H1 (cell line): Measurements from ENCODE around the gene CCDC91. TPM values are rescaled to one million over a fixed set of nuclear protein-coding genes. Genes with fewer than 3 reads are reported as not detected.

Experiments
- CTCF ChIA-PET: fragments of 300-600 bp; sonication (Branson Sonifier 250); formaldehyde crosslinking; loops from one replicate; lab custom pipeline; 2021; ENCODE audit not compliant: partially characterized antibody; lab: Charles Lee
- POLR2A ChIA-PET: fragments of 300-600 bp; sonication (Branson Sonifier 250); formaldehyde crosslinking; loops from one replicate; lab custom pipeline; 2021; ENCODE audit warnings: inconsistent platforms; ENCODE audit not compliant: partially characterized antibody; lab: Charles Lee
- DNase-seq, 2 experiments: peaks; one replicate each; pipeline versions ENCODE4 v3.0.0 to v3.0.0-alpha.2; 2010 to 2022; ENCODE audit warnings: low spot score in 2 of 2, low read depth in 1 of 2, mixed read lengths in 1 of 2
- FAIRE-seq: peaks from 2 replicates; lab custom pipeline; 2011; peaks lifted over from hg19 to GRCh38; lab: Jason Lieb, UNC
- H2AFZ ChIP-seq: 2 replicates; pipeline ENCODE4 v1.8.1; 2012; ENCODE audit warnings: low read length, inconsistent platforms
- H2AK5ac ChIP-seq: 2 replicates; pipeline ENCODE4 v1.6.1; 2013; ENCODE audit warnings: low read depth, low read length
- H2BK120ac ChIP-seq: replicated peaks from 2 replicates; pipeline ENCODE3; 2013; ENCODE audit warnings: low read depth, low read length, inconsistent platforms
- H2BK12ac ChIP-seq: 2 replicates; pipeline ENCODE4 v1.6.1; 2013; ENCODE audit warnings: low read depth, low read length
- H2BK15ac ChIP-seq: 2 replicates; pipeline ENCODE4 v1.6.1; 2013; ENCODE audit warnings: low read length
- H2BK20ac ChIP-seq: 2 replicates; pipeline ENCODE4 v1.6.1; 2013; ENCODE audit warnings: low read length
- H2BK5ac ChIP-seq: 2 replicates; pipeline ENCODE4 v1.6.1; 2013; ENCODE audit warnings: low read depth, low read length
- H3K14ac ChIP-seq: 2 replicates; pipeline ENCODE4 v1.6.1; 2013; ENCODE audit warnings: inconsistent platforms; ENCODE audit not compliant: insufficient read length
- H3K18ac ChIP-seq: 2 replicates; pipeline ENCODE4 v1.6.1; 2013; ENCODE audit warnings: low read length; ENCODE audit errors: extremely low read depth
- H3K23ac ChIP-seq: 2 replicates; pipeline ENCODE4 v1.6.1; 2013; ENCODE audit warnings: inconsistent platforms; ENCODE audit not compliant: insufficient read length
- H3K23me2 ChIP-seq: 2 replicates; pipeline ENCODE4 v1.6.1; 2013; ENCODE audit warnings: low read depth, low read length
- H3K27ac ChIP-seq: 2 replicates; pipeline ENCODE4 v1.6.1; 2011; ENCODE audit warnings: low read depth, low read length, inconsistent platforms
- H3K27me3 ChIP-seq, 4 experiments: replicated peaks in 1 of 4; 1 replicate in 1 of 4; 2 replicates in 3 of 4; pipeline versions ENCODE4 v1.6.1 to v1.8.1; 2011 to 2013; ENCODE audit warnings: low read length in 3 of 4, mild to moderate bottlenecking in 3 of 4, inconsistent platforms in 2 of 4, mixed read lengths in 2 of 4, moderate library complexity in 1 of 4; ENCODE audit not compliant: control insufficient read depth in 3 of 4, insufficient read depth in 3 of 4; ENCODE audit errors: extremely low read depth in 1 of 4
- H3K36me3 ChIP-seq, 4 experiments: 2 replicates each; pipeline versions ENCODE4 v1.6.1 to v1.8.1; 2011 to 2013; ENCODE audit warnings: mild to moderate bottlenecking in 4 of 4, low read length in 3 of 4, moderate library complexity in 2 of 4, control low read depth in 1 of 4, inconsistent platforms in 1 of 4; ENCODE audit not compliant: insufficient read depth in 4 of 4, control insufficient read depth in 2 of 4
- H3K4ac ChIP-seq: replicated peaks from 2 replicates; pipeline ENCODE3; 2013; ENCODE audit warnings: low read length, low read depth, mixed read lengths, inconsistent platforms; ENCODE audit not compliant: insufficient read length
- H3K4me1 ChIP-seq, 4 experiments: replicated peaks in 1 of 4; 1 replicate in 1 of 4; 2 replicates in 3 of 4; pipeline versions ENCODE4 v1.6.1 to v1.8.1; 2011 to 2013; ENCODE audit warnings: low read length in 3 of 4, inconsistent platforms in 2 of 4, mixed read lengths in 1 of 4; ENCODE audit not compliant: insufficient read depth in 4 of 4, control insufficient read depth in 3 of 4
- H3K4me2 ChIP-seq, 2 experiments: 2 replicates each; pipeline versions ENCODE4 v1.6.1 to v1.8.1; 2011 to 2013; ENCODE audit warnings: low read depth in 2 of 2, low read length in 2 of 2, control low read depth in 1 of 2, inconsistent platforms in 1 of 2, mild to moderate bottlenecking in 1 of 2; ENCODE audit not compliant: insufficient read depth in 1 of 2
- H3K4me3 ChIP-seq, 4 experiments: fragments of 200-600, 300-600 bp in 1 of 4; sonication (generic), shearing (Covaris generic), sonication (Bioruptor Twin) in 1 of 4; 2 replicates each; pipeline versions ENCODE4 v1.5.1 to v1.8.1; 2011 to 2016; ENCODE audit warnings: low read length in 4 of 4, low read depth in 3 of 4, control low read depth in 2 of 4, inconsistent platforms in 2 of 4, mild to moderate bottlenecking in 2 of 4, mixed read lengths in 1 of 4, moderate library complexity in 1 of 4; ENCODE audit not compliant: insufficient read depth in 2 of 4; ENCODE audit errors: extremely low read depth in 1 of 4
- H3K56ac ChIP-seq: replicated peaks from 2 replicates; pipeline ENCODE3; 2013; ENCODE audit warnings: low read depth, mild to moderate bottlenecking, mixed read lengths, low read length, inconsistent platforms; ENCODE audit not compliant: insufficient read length
- H3K79me1 ChIP-seq: 2 replicates; pipeline ENCODE4 v1.6.1; 2013; ENCODE audit warnings: low read depth, low read length, control low read depth
- H3K79me2 ChIP-seq, 2 experiments: 2 replicates each; pipeline versions ENCODE4 v1.6.1 to v1.8.1; 2012 to 2013; ENCODE audit warnings: low read length in 2 of 2, mild to moderate bottlenecking in 2 of 2, inconsistent platforms in 1 of 2; ENCODE audit not compliant: insufficient read depth in 2 of 2, control insufficient read depth in 1 of 2
- H3K9ac ChIP-seq, 4 experiments: replicated peaks in 1 of 4; 1 replicate in 1 of 4; 2 replicates in 3 of 4; pipeline versions ENCODE4 v1.6.1 to v1.8.1; 2011 to 2013; ENCODE audit warnings: low read depth in 3 of 4, low read length in 3 of 4, control low read depth in 2 of 4, mild to moderate bottlenecking in 2 of 4, moderate library complexity in 2 of 4, inconsistent platforms in 1 of 4; ENCODE audit errors: extremely low read depth in 1 of 4
- H3K9me3 ChIP-seq, 2 experiments: 2 replicates each; pipeline versions ENCODE4 v1.6.1 to v1.8.1; 2012 to 2013; ENCODE audit warnings: mild to moderate bottlenecking in 2 of 2, moderate library complexity in 2 of 2, control low read depth in 1 of 2, inconsistent platforms in 1 of 2, low read depth in 1 of 2, low read length in 1 of 2, mixed read lengths in 1 of 2; ENCODE audit not compliant: insufficient read depth in 2 of 2
- H4K20me1 ChIP-seq, 2 experiments: replicated peaks in 1 of 2; 2 replicates each; pipeline versions ENCODE3 to v1.8.1; 2011 to 2013; ENCODE audit warnings: inconsistent platforms in 2 of 2, low read length in 2 of 2, mild to moderate bottlenecking in 1 of 2; ENCODE audit not compliant: insufficient read depth in 2 of 2, control insufficient read depth in 1 of 2
- H4K5ac ChIP-seq: 2 replicates; pipeline ENCODE4 v1.6.1; 2013; ENCODE audit warnings: low read length, low read depth, mixed read lengths, inconsistent platforms; ENCODE audit not compliant: insufficient read length
- H4K8ac ChIP-seq: 2 replicates; pipeline ENCODE4 v1.8.0; 2013; ENCODE audit warnings: mild to moderate bottlenecking, moderate library complexity, low read length, inconsistent platforms; ENCODE audit not compliant: insufficient read depth; ENCODE audit errors: extremely low read depth
- H4K91ac ChIP-seq: replicated peaks from 2 replicates; pipeline ENCODE3; 2013; ENCODE audit warnings: low read length, mixed read lengths, inconsistent platforms; ENCODE audit not compliant: insufficient read length
- CHD1 ChIP-seq: IDR thresholded peaks from 2 replicates; pipeline ENCODE4 v1.6.1; 2012; ENCODE audit warnings: low read depth, low read length, improper control_type of control experiment
- CTBP2 ChIP-seq: IDR thresholded peaks from 2 replicates; pipeline ENCODE4 v1.7.0; 2011; ENCODE audit warnings: borderline replicate concordance, mild to moderate bottlenecking, moderate library complexity, mixed read lengths, low read length; ENCODE audit not compliant: insufficient read depth, insufficient read length
- CTCF ChIP-seq, 3 experiments: IDR thresholded peaks; 1 replicate in 2 of 3; 2 replicates in 1 of 3; pipeline versions ENCODE4 v1.5.1 to v1.6.1; 2011; ENCODE audit warnings: low read length in 3 of 3, mild to moderate bottlenecking in 3 of 3, inconsistent platforms in 2 of 3, low read depth in 1 of 3, moderate library complexity in 1 of 3; ENCODE audit not compliant: insufficient read depth in 1 of 3; ENCODE audit errors: control extremely low read depth in 1 of 3
- HDAC6 ChIP-seq: IDR thresholded peaks from one replicate; pipeline ENCODE4 v1.7.1; 2012; ENCODE audit warnings: low read depth, mild to moderate bottlenecking, inconsistent platforms, low read length, moderate library complexity
- MAFK ChIP-seq: IDR thresholded peaks from 2 replicates; pipeline ENCODE4 v1.6.1; 2012; ENCODE audit warnings: low read depth, mild to moderate bottlenecking, improper control_type of control experiment, low read length
- NRF1 ChIP-seq: IDR thresholded peaks from 2 replicates; pipeline ENCODE4 v1.6.1; 2011; ENCODE audit warnings: mild to moderate bottlenecking, low read depth, low read length, improper control_type of control experiment
- POLR2A ChIP-seq, 2 experiments: IDR thresholded peaks; 1 replicate in 1 of 2; 2 replicates in 1 of 2; pipeline ENCODE4 v1.6.1; 2011; ENCODE audit warnings: low read depth in 2 of 2, low read length in 2 of 2, mild to moderate bottlenecking in 2 of 2; ENCODE audit errors: control extremely low read depth in 1 of 2
- POLR2AphosphoS5 ChIP-seq: IDR thresholded peaks from 2 replicates; pipeline ENCODE4 v1.6.1; 2011; ENCODE audit warnings: low read depth, low read length
- SP4 ChIP-seq: IDR thresholded peaks from 2 replicates; pipeline ENCODE4 v1.6.1; 2012; ENCODE audit warnings: low read length, inconsistent platforms
- TEAD4 ChIP-seq: IDR thresholded peaks from 2 replicates; pipeline ENCODE4 v1.6.1; 2012; ENCODE audit warnings: low read depth, low read length, inconsistent platforms, mixed read lengths
- WGBS, 2 experiments: shearing (Covaris generic) in 1 of 2; methylation state at CpG; one replicate each; pipeline versions ENCODE4 v1.1.6 to v1.1.7; 2013 to 2015; ENCODE audit warnings: low lambda C conversion rate in 2 of 2, mixed read lengths in 2 of 2, inconsistent platforms in 1 of 2, low coverage in 1 of 2, missing lambda C conversion rate in 1 of 2; ENCODE audit not compliant: insufficient replicate concordance in 2 of 2, insufficient coverage in 1 of 2, insufficient read length in 1 of 2; ENCODE audit errors: extremely low coverage in 1 of 2, missing lambda C conversion rate in 1 of 2; 5-methylcytosine and 5-hydroxymethylcytosine counted together
- polyA plus RNA-seq, 7 experiments: library from polyadenylated mRNA; depleted of rRNA in 3 of 7; stranded (reverse) in 5 of 7; unstranded in 2 of 7; fragments of >200 nt in 5 of 7; fragments of 200-250 nt in 2 of 7; gene quantifications; 1 replicate in 5 of 7; 2 replicates in 1 of 7; 4 replicates in 1 of 7; pipeline versions ENCODE4 v1.2.1 to v1.2.3, GENCODE V29; 2011 to 2013; ENCODE audit warnings: missing spikeins in 2 of 7, mixed read lengths in 2 of 7
- total RNA-seq: library from RNA; stranded (reverse); fragmentation: NEBNext Ultra II Directional; extraction: Animal tissue kit (Norgen Biotek cat#: 25700); gene quantifications from 2 replicates; pipeline ENCODE4 v1.2.1, GENCODE V29; 2021

The CCDC91 gene
- total and polyA plus RNA-seq, 2 of the 8 experiments (the other 6 are each of a cell fraction or from before 2014, with no cell fraction given): 8.6 to 23.1 TPM

GRCh38 chr12:28242496-28243309 lies 52.4 kb downstream of the CCDC91 start:
- Histone ChIP-seq H3K56ac (no peak overlapping the region), H3K4ac (no peak overlapping the region), H3K4me2 (no peak overlapping the region), H3K79me2 (peaks cover 0 to 22% of the 10 kb centered on the region in 2 experiments; a peak in 1 of 4 replicates), H2BK5ac (no peak overlapping the region), H4K8ac (no peak overlapping the region), H3K36me3 (no peaks in the 10 kb centered on the region), H4K91ac (no peak overlapping the region), H2AFZ (no peak overlapping the region), H3K23ac (no peak overlapping the region)
- 89% methylated on average over 9 of the region's 9 CpGs; no CpG with 5 or more reads in 1 of the 2 experiments for WGBS, 2 experiments
- POLR2A ChIA-PET: interaction anchor here (0.9 kb wide), 1 partner anchor 14 kb away, joined by 3 read pairs; no protein-coding TSS in a partner anchor
- TF ChIP-seq SP4 (no peak), CTCF (IDR thresholded peaks at IDR 0.05; ENCODE audit: control extremely low read depth in 1 of 3, insufficient read depth in 1 of 3, low read depth in 1 of 3, low read length in 3 of 3) (no peak), TEAD4 (no peak), POLR2A (IDR thresholded peaks at IDR 0.05; ENCODE audit: control extremely low read depth in 1 of 2, low read depth in 2 of 2, low read length in 2 of 2) (no peak), POLR2AphosphoS5 (no peak), CHD1 (no peak), MAFK (no peak), HDAC6 (no peak), NRF1 (no peak), CTBP2 (no peak)
- TF ChIP-seq, all 59 proteins: peak for 0
- H2BK15ac ChIP-seq: no peak overlapping the region
- no peak overlapping the region for H3K9ac ChIP-seq
- no peak overlapping the region for H3K4me3 ChIP-seq
- H3K9me3 ChIP-seq: no peaks in the 10 kb centered on the region
- no peak overlapping the region for H2BK20ac ChIP-seq
- no peak overlapping the region; the same call in 1 of the 2 replicates for H3K18ac ChIP-seq
- H3K27ac ChIP-seq: no peak overlapping the region
- DNase-seq (no peak), FAIRE-seq (no peak)
- no peaks in the 10 kb centered on the region for H4K20me1 ChIP-seq
- no peak overlapping the region for H2AK5ac ChIP-seq
- no peaks in the 10 kb centered on the region; the same call in 1 of the 2 replicates for H3K79me1 ChIP-seq
- CTCF ChIA-PET: interaction anchor here (0.6 kb wide), 1 partner anchor 1054 kb away, joined by 3 read pairs; no protein-coding TSS in a partner anchor
- H2BK120ac ChIP-seq: no peak overlapping the region
- H3K14ac ChIP-seq: no peak overlapping the region
- no peaks in the 10 kb centered on the region for H3K4me1 ChIP-seq
- H4K5ac ChIP-seq: no peak overlapping the region
- no peaks in the 10 kb centered on the region for H3K27me3 ChIP-seq
- H3K23me2 ChIP-seq: no peaks in the 10 kb centered on the region
- H2BK12ac ChIP-seq: no peak overlapping the region
